ENCODE measurements around the gene SULF2.

SULF2 gene

GRCh38 chr20:47667531-47668312, 117.6 kb downstream of the SULF2 start:
- ATAC-seq = no peak

- no peak for ATAC-seq
Measured at GRCh38 chr20:47667086-47667485, 118.2 kb downstream of the SULF2 start.

GRCh38 chr20:47666304-47666703, 119.0 kb downstream of the SULF2 start:
- ATAC-seq = no peak

GRCh38 chr20:47665221-47665991, 119.9 kb downstream of the SULF2 start:
- ATAC-seq = no peak

GRCh38 chr20:47664744-47665143, 120.5 kb downstream of the SULF2 start:
- no peak for ATAC-seq

- ATAC-seq = peak in 1 of 2 donors; percentile 6
Measured at GRCh38 chr20:47664068-47664437, 121.2 kb downstream of the SULF2 start.

- peak; percentile 63 to 69 for ATAC-seq
Measured at GRCh38 chr20:47663354-47664067, 121.8 kb downstream of the SULF2 start.

GRCh38 chr20:47662483-47663353, 122.6 kb downstream of the SULF2 start:
- ATAC-seq = no peak

GRCh38 chr20:47661714-47662113, 123.6 kb downstream of the SULF2 start:
- ATAC-seq = no peak

- ATAC-seq = no peak
Measured at GRCh38 chr20:47660983-47661700, 124.1 kb downstream of the SULF2 start.

GRCh38 chr20:47660602-47660905, 124.7 kb downstream of the SULF2 start:
- no peak for ATAC-seq

- no peak for ATAC-seq
Measured at GRCh38 chr20:47659904-47660601, 125.2 kb downstream of the SULF2 start.

GRCh38 chr20:47656318-47656717, 129.0 kb downstream of the SULF2 start:
- no peak for ATAC-seq

- ATAC-seq = no peak
Measured at GRCh38 chr20:47655635-47656034, 129.6 kb downstream of the SULF2 start.

- no peak for ATAC-seq
Measured at GRCh38 chr20:47654370-47654769, 130.9 kb downstream of the SULF2 start.

GRCh38 chr20:47653869-47654268, 131.4 kb downstream of the SULF2 start:
- ATAC-seq = no peak

GRCh38 chr20:47652794-47653193, 132.5 kb downstream of the SULF2 start:
- ATAC-seq = no peak

GRCh38 chr20:47652301-47652700, 133.0 kb downstream of the SULF2 start:
- ATAC-seq = no peak

GRCh38 chr20:47648943-47649342, 136.3 kb downstream of the SULF2 start:
- ATAC-seq = no peak

- ATAC-seq = no peak
Measured at GRCh38 chr20:47647994-47648393, 137.3 kb downstream of the SULF2 start.

- no peak for ATAC-seq
Measured at GRCh38 chr20:47645632-47646031, 139.6 kb downstream of the SULF2 start.

Measured in activated CD4-positive, CD25-positive, alpha-beta regulatory T cell treated with anti-CD3 and anti-CD28 coated beads, Interleukin-2, amount 50 U/mL, for 24 hours (primary cell).